Endodermal cell (in vitro differentiated cells): Measurements from ENCODE around the gene KLHL22. TPM values are rescaled to one million over a fixed set of nuclear protein-coding genes. Genes with fewer than 3 reads are reported as not detected.

Experiments
- DNase-seq: peaks from one replicate; pipeline ENCODE4 v3.0.0-alpha.2; 2017
- H3K27ac ChIP-seq: 2 replicates; pipeline ENCODE4 v1.5.1; 2013; ENCODE audit warnings: mild to moderate bottlenecking, low read depth, low read length, moderate library complexity
- H3K27me3 ChIP-seq: 2 replicates; pipeline ENCODE4 v1.6.1; 2013; ENCODE audit warnings: mild to moderate bottlenecking, low read length, moderate library complexity; ENCODE audit not compliant: insufficient read depth, control insufficient read depth, poor library complexity, severe bottlenecking
- H3K36me3 ChIP-seq: 2 replicates; pipeline ENCODE4 v1.7.0; 2013; ENCODE audit warnings: mild to moderate bottlenecking, low read length, moderate library complexity; ENCODE audit not compliant: control insufficient read depth, insufficient read depth
- H3K4me1 ChIP-seq: one replicate; pipeline ENCODE4 v1.7.0; 2013; ENCODE audit warnings: low read length; ENCODE audit not compliant: control insufficient read depth, insufficient read depth
- H3K4me3 ChIP-seq: 2 replicates; pipeline ENCODE4 v1.5.1; 2013; ENCODE audit warnings: mild to moderate bottlenecking, low read length, moderate library complexity
- H3K9ac ChIP-seq: 2 replicates; pipeline ENCODE4 v1.6.1; 2013; ENCODE audit warnings: mild to moderate bottlenecking, low read length, moderate library complexity; ENCODE audit not compliant: poor library complexity, severe bottlenecking; ENCODE audit errors: extremely low read depth
- H3K9me3 ChIP-seq: 2 replicates; pipeline ENCODE4 v1.6.1; 2013; ENCODE audit warnings: mild to moderate bottlenecking, low read length, moderate library complexity; ENCODE audit not compliant: control insufficient read depth
- H3K27ac Mint-ChIP-seq: 2 replicates; pipeline ENCODE4 v1.8.0; 2020; ENCODE audit warnings: mixed read lengths
- H3K27me3 Mint-ChIP-seq: 2 replicates; pipeline ENCODE4 v1.8.0; 2021; ENCODE audit warnings: mild to moderate bottlenecking, mixed read lengths; ENCODE audit not compliant: insufficient read depth
- H3K36me3 Mint-ChIP-seq: 2 replicates; pipeline ENCODE4 v1.8.0; 2020; ENCODE audit warnings: low read depth, mixed read lengths
- H3K4me1 Mint-ChIP-seq: 2 replicates; pipeline ENCODE4 v1.8.0; 2020; ENCODE audit warnings: mixed read lengths
- H3K4me3 Mint-ChIP-seq: 2 replicates; pipeline ENCODE4 v1.8.0; 2020; ENCODE audit warnings: mild to moderate bottlenecking, moderate library complexity, mixed read lengths
- H3K9me3 Mint-ChIP-seq: 2 replicates; pipeline ENCODE4 v1.8.0; 2020; ENCODE audit warnings: mild to moderate bottlenecking, mixed read lengths
- WGBS, 2 experiments: methylation state at CpG; one replicate each; pipeline versions ENCODE4 v1.1.5 to v1.1.7; 2013; ENCODE audit warnings: missing lambda C conversion rate in 2 of 2, mixed read lengths in 1 of 2; ENCODE audit not compliant: insufficient coverage in 1 of 2, insufficient read length in 1 of 2; 5-methylcytosine and 5-hydroxymethylcytosine counted together
- total RNA-seq, 2 donors: library from RNA; stranded (reverse); fragmentation: NEBNext Ultra II Directional in 1 of 2; extraction: Animal tissue kit (Norgen Biotek cat#: 25700) in 1 of 2; gene quantifications; 2 replicates in 1 of 2; 3 replicates in 1 of 2; pipeline ENCODE4 v1.2.1, GENCODE V29; 2021
- TF ChIP-seq, protein P1 (sequence below): fragments of 200-600 bp; sonication (generic); conservative IDR thresholded peaks from 2 replicates; pipeline ENCODE4 v1.5.0; 2021; ENCODE audit warnings: antibody characterized with exemption, mild to moderate bottlenecking

The KLHL22 gene
- total RNA-seq, 2 donors from 2014 or later = 26.5 to 32.8 TPM

DNA sequence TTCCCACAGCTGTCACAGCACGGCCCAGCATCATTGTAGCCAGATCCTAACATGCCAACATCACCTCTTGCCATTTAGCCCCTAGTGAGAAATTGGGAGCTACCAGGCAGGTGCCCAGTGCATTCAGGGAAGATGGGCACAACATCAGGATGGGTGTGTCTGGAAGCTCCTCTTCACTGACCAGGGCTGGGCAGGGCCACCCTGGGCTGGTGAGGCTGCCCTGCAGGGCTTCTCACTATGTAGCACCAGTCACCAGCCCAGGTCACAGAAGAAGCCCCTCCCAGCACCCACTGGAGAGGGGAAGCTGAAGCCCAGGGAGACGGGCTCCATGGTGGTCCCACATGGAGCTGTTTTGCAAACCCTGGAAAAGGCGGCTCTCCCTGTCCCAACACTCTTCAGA, 87.8 kb downstream of the KLHL22 start:
- TF ChIP-seq, protein P1, sequence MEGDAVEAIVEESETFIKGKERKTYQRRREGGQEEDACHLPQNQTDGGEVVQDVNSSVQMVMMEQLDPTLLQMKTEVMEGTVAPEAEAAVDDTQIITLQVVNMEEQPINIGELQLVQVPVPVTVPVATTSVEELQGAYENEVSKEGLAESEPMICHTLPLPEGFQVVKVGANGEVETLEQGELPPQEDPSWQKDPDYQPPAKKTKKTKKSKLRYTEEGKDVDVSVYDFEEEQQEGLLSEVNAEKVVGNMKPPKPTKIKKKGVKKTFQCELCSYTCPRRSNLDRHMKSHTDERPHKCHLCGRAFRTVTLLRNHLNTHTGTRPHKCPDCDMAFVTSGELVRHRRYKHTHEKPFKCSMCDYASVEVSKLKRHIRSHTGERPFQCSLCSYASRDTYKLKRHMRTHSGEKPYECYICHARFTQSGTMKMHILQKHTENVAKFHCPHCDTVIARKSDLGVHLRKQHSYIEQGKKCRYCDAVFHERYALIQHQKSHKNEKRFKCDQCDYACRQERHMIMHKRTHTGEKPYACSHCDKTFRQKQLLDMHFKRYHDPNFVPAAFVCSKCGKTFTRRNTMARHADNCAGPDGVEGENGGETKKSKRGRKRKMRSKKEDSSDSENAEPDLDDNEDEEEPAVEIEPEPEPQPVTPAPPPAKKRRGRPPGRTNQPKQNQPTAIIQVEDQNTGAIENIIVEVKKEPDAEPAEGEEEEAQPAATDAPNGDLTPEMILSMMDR = no peak
- peak; percentile 22 for DNase-seq
- Histone ChIP-seq H3K4me1 (no peaks in the 10 kb centered on the region), H3K9me3 (no peaks in the 10 kb centered on the region), H3K27ac (no peak overlapping the region), H3K36me3 (peaks cover 29% of the 10 kb centered on the region), H3K9ac (no peak overlapping the region), H3K27me3 (no peaks in the 10 kb centered on the region), H3K4me3 (no peak overlapping the region)
- no peaks in the 10 kb centered on the region for H3K27me3 Mint-ChIP-seq
- H3K4me1 Mint-ChIP-seq = no peaks in the 10 kb centered on the region
- H3K36me3 Mint-ChIP-seq = peaks cover 46% of the 10 kb centered on the region
- H3K4me3 Mint-ChIP-seq = no peak overlapping the region
- H3K27ac Mint-ChIP-seq = no peak overlapping the region
- 90 to 97% methylated on average over 2 to 3 of the region's 3 CpGs for WGBS, 2 experiments
- H3K9me3 Mint-ChIP-seq = no peaks in the 10 kb centered on the region

DNA sequence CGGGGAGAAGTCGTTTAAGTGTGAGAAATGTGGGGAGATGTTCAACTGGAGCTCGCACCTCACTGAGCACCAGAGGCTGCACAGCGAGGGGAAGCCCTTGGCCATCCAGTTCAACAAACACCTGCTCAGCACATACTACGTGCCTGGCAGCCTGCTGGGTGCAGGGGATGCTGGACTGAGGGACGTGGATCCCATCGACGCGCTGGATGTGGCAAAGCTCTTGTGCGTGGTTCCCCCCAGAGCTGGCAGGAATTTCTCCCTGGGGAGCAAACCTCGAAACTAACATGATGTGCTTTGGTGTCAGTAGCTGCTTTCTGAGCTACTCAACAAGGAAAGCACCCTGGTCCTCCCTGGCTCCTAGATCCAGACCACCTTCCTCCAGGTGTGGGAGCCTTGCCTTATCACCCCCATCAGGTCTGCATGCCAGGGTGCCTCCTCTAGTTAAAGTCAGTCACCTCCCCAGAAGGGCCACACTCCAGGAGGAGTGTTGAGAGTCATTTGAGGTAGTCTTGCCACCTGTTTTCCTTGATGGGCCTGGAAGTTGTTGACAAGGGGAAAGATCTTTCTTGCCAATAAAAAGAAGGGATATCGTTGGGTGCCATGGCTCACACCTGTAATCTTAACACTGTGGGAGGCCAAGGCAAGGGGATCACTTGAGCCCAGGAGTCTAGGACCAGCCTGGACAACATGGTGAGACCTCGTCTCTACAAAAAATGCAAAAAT, 88.7 kb downstream of the KLHL22 start:
- Mint-ChIP-seq H3K36me3 (peaks cover 49% of the 10 kb centered on the region), H3K27ac (no peak overlapping the region), H3K9me3 (no peaks in the 10 kb centered on the region), H3K4me1 (no peaks in the 10 kb centered on the region), H3K4me3 (no peak overlapping the region), H3K27me3 (no peaks in the 10 kb centered on the region)
- DNase-seq = peak; percentile 31
- Histone ChIP-seq H3K27me3 (no peaks in the 10 kb centered on the region), H3K36me3 (peaks cover 34% of the 10 kb centered on the region), H3K27ac (no peak overlapping the region), H3K4me1 (no peaks in the 10 kb centered on the region), H3K4me3 (no peak overlapping the region), H3K9ac (no peak overlapping the region), H3K9me3 (no peaks in the 10 kb centered on the region)
- 91 to 97% methylated on average over 11 to 13 of the region's 13 CpGs for WGBS, 2 experiments
- TF ChIP-seq, protein P1 = no peak

DNA sequence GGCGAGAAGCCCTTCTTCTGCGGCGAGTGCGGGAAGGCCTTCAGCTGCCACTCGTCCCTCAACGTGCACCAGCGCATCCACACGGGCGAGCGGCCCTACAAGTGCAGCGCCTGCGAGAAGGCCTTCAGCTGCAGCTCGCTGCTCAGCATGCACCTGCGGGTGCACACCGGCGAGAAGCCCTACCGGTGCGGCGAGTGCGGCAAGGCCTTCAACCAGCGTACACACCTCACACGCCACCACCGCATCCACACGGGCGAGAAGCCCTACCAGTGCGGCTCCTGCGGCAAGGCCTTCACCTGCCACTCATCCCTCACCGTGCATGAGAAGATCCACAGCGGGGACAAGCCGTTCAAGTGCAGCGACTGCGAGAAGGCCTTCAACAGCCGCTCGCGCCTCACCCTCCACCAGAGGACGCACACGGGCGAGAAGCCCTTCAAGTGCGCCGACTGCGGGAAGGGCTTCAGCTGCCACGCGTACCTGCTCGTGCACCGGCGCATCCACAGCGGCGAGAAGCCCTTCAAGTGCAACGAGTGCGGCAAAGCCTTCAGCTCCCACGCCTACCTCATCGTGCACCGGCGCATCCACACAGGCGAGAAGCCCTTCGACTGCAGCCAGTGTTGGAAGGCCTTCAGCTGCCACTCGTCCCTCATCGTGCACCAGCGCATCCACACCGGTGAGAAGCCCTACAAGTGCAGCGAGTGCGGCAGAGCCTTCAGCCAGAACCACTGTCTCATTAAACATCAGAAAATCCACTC, 89.5 kb downstream of the KLHL22 start:
- no peaks in the 10 kb centered on the region for H3K27me3 ChIP-seq
- H3K4me1 ChIP-seq = no peaks in the 10 kb centered on the region
- H3K36me3 ChIP-seq = peaks cover 41% of the 10 kb centered on the region
- H3K9ac ChIP-seq = no peak overlapping the region
- Mint-ChIP-seq H3K27me3 (no peaks in the 10 kb centered on the region), H3K36me3 (peaks cover 53% of the 10 kb centered on the region), H3K9me3 (no peaks in the 10 kb centered on the region), H3K27ac (no peak overlapping the region), H3K4me1 (no peaks in the 10 kb centered on the region), H3K4me3 (no peak overlapping the region)
- no peak overlapping the region for H3K4me3 ChIP-seq
- DNase-seq = no peak
- no peak overlapping the region for H3K27ac ChIP-seq
- WGBS, 2 experiments = 96 to 99% methylated on average over 48 to 62 of the region's 62 CpGs
- no peaks in the 10 kb centered on the region for H3K9me3 ChIP-seq
- TF ChIP-seq, protein P1 = no peak
